GM12801 (cell line): ENCODE data around the gene QRFP.

Source experiments
- TF ChIP-seq, protein P1 (sequence below): IDR thresholded peaks from one replicate; pipeline ENCODE4 v1.5.1; 2011; ENCODE audit warnings: control low read depth; ENCODE audit not compliant: insufficient read length; ENCODE audit errors: extremely low read depth

Gene QRFP, protein sequence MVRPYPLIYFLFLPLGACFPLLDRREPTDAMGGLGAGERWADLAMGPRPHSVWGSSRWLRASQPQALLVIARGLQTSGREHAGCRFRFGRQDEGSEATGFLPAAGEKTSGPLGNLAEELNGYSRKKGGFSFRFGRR

DNA sequence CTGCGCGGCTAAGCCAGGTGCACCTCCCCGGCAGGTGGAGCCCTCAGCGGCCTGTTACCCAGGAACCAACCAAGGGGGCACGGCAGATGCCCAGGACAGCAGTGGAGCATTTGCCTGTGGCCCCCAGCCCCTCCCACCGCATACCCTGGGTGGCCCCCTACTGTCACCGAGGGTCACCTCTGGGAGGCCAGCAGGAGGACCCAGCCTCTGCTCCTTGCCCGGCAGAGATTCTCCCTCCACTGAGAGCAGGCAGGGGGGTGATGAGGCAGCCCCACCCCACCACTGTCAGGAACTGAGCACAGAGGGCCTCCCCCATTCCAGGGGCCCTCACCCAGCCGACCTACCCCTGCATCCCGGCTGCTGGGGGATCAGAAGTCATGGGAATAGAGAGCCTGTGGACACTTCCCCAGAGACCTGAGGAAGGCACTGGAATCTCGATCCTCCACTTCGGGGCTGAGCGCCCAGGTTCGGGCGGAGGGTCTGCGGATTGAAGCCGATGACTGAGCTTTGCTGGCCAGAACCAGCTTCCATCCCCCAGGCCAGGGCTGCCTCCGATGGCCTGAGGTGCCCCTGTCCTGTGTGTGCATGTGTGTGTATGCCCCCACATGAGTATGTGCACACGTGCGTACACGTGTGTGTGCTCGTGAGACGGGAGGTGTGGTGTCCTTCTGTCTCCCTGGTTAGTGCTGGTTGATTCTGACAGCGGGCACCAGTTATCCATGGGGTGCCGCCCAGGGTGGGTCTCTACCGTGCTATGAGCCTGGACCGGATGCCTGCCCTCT lies at the start of gene QRFP:
Gene QRFP (minus strand): TSS at position 580 of the 782 bp plus-strand sequence. CDS start 2,974 bp downstream, outside the sequence.
- TF ChIP-seq, protein P1, sequence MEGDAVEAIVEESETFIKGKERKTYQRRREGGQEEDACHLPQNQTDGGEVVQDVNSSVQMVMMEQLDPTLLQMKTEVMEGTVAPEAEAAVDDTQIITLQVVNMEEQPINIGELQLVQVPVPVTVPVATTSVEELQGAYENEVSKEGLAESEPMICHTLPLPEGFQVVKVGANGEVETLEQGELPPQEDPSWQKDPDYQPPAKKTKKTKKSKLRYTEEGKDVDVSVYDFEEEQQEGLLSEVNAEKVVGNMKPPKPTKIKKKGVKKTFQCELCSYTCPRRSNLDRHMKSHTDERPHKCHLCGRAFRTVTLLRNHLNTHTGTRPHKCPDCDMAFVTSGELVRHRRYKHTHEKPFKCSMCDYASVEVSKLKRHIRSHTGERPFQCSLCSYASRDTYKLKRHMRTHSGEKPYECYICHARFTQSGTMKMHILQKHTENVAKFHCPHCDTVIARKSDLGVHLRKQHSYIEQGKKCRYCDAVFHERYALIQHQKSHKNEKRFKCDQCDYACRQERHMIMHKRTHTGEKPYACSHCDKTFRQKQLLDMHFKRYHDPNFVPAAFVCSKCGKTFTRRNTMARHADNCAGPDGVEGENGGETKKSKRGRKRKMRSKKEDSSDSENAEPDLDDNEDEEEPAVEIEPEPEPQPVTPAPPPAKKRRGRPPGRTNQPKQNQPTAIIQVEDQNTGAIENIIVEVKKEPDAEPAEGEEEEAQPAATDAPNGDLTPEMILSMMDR: no peak

- TF ChIP-seq, protein P1: no peak
These were observed 48.6 kb upstream of the QRFP start for GRCh38 chr9:130945173-130945572.

- TF ChIP-seq, protein P1: no peak
These were observed 48.0 kb upstream of the QRFP start for GRCh38 chr9:130944510-130945058.

- TF ChIP-seq, protein P1: no peak
These were observed 47.2 kb upstream of the QRFP start for GRCh38 chr9:130943777-130944176.

- TF ChIP-seq, protein P1: no peak
These were observed 46.6 kb upstream of the QRFP start for GRCh38 chr9:130943221-130943620.

DNA sequence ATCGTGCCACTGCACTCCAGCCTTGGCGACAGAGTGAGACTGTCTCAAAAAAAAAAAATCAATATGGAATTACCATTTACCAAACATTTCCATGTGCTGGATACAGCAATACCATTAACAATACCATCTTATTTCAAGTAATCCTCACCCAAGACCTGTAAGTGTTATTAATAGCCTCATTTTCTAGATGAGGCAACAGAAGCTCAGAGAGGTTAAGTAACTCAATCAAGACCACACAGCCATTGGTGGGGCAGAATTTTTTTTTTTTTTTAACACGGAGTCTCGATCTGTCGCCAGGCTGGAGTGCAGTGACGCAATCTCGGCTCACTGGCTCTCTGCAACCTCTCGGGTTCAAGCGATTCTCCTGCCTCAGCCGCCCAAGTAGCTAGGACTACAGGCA lies 46.1 kb upstream of the QRFP start:
- TF ChIP-seq, protein P1: no peak

DNA sequence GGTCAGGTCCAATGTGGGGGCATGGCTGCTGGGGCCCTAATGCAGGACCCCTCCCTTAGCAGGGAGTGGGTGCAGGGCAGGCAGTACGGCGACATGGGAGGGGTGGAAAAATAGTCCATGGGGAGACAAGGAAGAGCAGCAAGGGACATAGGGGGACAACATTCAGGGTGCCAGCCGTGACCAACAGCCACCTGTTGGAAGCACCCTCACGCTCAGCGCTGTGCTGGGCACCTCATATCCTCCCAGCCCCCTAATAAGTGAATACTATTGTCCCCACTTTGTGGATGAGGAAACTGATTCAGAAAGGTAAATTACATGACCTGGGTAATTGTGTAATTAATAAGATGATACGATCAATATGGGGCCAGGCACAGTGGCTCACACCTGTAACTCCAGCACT lies 45.5 kb upstream of the QRFP start:
- TF ChIP-seq, protein P1: no peak
